OCI-LY7 (cell line): ENCODE measurements around the gene TIGD3. TPM values are rescaled to one million over a fixed set of nuclear protein-coding genes. Genes with fewer than 3 reads are reported as not detected.

Experiments
- BruUV-seq: library from RNA; stranded (reverse); fragments of 400-500 nt; replicated peaks from 2 replicates; lab custom pipeline; 2021; lab: Mats Ljungman, UMichigan
- CTCF ChIA-PET: fragments of 300-600 bp; sonication (Branson Sonifier 250); formaldehyde crosslinking; loops from one replicate; lab custom pipeline; 2022; ENCODE audit warnings: antibody characterized with exemption; ENCODE audit not compliant: unreplicated experiment; lab: Charles Lee
- POLR2A ChIA-PET: fragments of 300-600 bp; sonication (Branson Sonifier 250); formaldehyde crosslinking; loops from one replicate; lab custom pipeline; 2022; ENCODE audit warnings: antibody characterized with exemption; lab: Charles Lee
- DNase-seq: peaks from one replicate; pipeline ENCODE4 v3.0.0-alpha.2; 2015; ENCODE audit warnings: low spot score
- H2AFZ ChIP-seq: fragments of 200-600 bp; sonication (generic), shearing (Covaris generic); 2 replicates; pipeline ENCODE4 v1.6.1; 2014; ENCODE audit warnings: mild to moderate bottlenecking, antibody characterized with exemption, low read length, moderate library complexity
- H3K27ac ChIP-seq: fragments of 200-600 bp; sonication (generic); 2 replicates; pipeline ENCODE4 v1.5.1; 2014; ENCODE audit warnings: mixed run types, low read depth, mild to moderate bottlenecking, moderate library complexity, low read length, inconsistent platforms; ENCODE audit not compliant: poor library complexity, severe bottlenecking
- H3K36me3 ChIP-seq: fragments of 200-600 bp; sonication (generic); 2 replicates; pipeline ENCODE4 v1.6.1; 2014; ENCODE audit warnings: mild to moderate bottlenecking, antibody characterized with exemption, low read length, moderate library complexity, mixed read lengths; ENCODE audit not compliant: insufficient read depth
- H3K4me1 ChIP-seq: fragments of 200-600 bp; sonication (generic); 2 replicates; pipeline ENCODE4 v1.5.1; 2014; ENCODE audit warnings: mild to moderate bottlenecking, low read length; ENCODE audit not compliant: insufficient read depth, poor library complexity, severe bottlenecking
- H3K4me2 ChIP-seq: fragments of 200-600 bp; sonication (generic); 2 replicates; pipeline ENCODE4 v1.6.1; 2014; ENCODE audit warnings: mild to moderate bottlenecking, low read length
- H3K4me3 ChIP-seq: fragments of 200-600 bp; sonication (generic); 2 replicates; pipeline ENCODE4 v1.5.1; 2014; ENCODE audit warnings: mild to moderate bottlenecking, low read depth, low read length; ENCODE audit not compliant: poor library complexity, severe bottlenecking
- H3K79me2 ChIP-seq: fragments of 200-600 bp; sonication (generic); 2 replicates; pipeline ENCODE4 v1.6.1; 2016; ENCODE audit warnings: low read depth, mild to moderate bottlenecking, low read length, moderate library complexity, mixed read lengths; ENCODE audit not compliant: insufficient read depth
- H3K9me2 ChIP-seq: fragments of 200-600 bp; sonication (generic); 2 replicates; pipeline ENCODE4 v1.6.1; 2016; ENCODE audit warnings: mild to moderate bottlenecking, low read length, mixed read lengths; ENCODE audit not compliant: insufficient read depth
- H3K9me3 ChIP-seq: fragments of 200-600 bp; sonication (generic); 2 replicates; pipeline ENCODE4 v1.6.1; 2014; ENCODE audit warnings: mild to moderate bottlenecking, mixed run types, low read length, mixed read lengths
- H4K20me1 ChIP-seq: fragments of 200-600 bp; sonication (generic); 2 replicates; pipeline ENCODE4 v1.6.1; 2014; ENCODE audit warnings: mild to moderate bottlenecking, antibody characterized with exemption, low read length, moderate library complexity, mixed read lengths; ENCODE audit not compliant: insufficient read depth
- EZH2phosphoT487 ChIP-seq: fragments of 200-600 bp; sonication (generic); IDR thresholded peaks from 2 replicates; pipeline ENCODE4 v1.6.1; 2018; ENCODE audit warnings: low read depth, borderline replicate concordance, mild to moderate bottlenecking, mixed run types, antibody characterized with exemption, low read length, moderate library complexity, mixed read lengths
- intact Hi-C: fragments of 100-400 bp; cut with micrococcal nuclease; formaldehyde crosslinking; loops from one replicate; pipeline ENCODE4 v1.10.0; 2022; ENCODE audit not compliant: unreplicated experiment
- total RNA-seq, 2 experiments: library from RNA; depleted of rRNA in 1 of 2; stranded (reverse); fragments of >200 nt in 1 of 2; shearing (Covaris generic) in 1 of 2; gene quantifications; 2 replicates each; pipeline ENCODE4 v1.2.3, GENCODE V29; 2014 to 2022
- TF ChIP-seq, protein P1 (sequence below): fragments of 200-600 bp; sonication (generic); conservative IDR thresholded peaks from 2 replicates; pipeline ENCODE4 v1.5.1; 2014; ENCODE audit warnings: mild to moderate bottlenecking, antibody characterized with exemption, low read length, moderate library complexity, mixed read lengths

The TIGD3 gene
- total RNA-seq, 2 experiments from 2014 or later: 2.0 to 2.7 TPM

DNA sequence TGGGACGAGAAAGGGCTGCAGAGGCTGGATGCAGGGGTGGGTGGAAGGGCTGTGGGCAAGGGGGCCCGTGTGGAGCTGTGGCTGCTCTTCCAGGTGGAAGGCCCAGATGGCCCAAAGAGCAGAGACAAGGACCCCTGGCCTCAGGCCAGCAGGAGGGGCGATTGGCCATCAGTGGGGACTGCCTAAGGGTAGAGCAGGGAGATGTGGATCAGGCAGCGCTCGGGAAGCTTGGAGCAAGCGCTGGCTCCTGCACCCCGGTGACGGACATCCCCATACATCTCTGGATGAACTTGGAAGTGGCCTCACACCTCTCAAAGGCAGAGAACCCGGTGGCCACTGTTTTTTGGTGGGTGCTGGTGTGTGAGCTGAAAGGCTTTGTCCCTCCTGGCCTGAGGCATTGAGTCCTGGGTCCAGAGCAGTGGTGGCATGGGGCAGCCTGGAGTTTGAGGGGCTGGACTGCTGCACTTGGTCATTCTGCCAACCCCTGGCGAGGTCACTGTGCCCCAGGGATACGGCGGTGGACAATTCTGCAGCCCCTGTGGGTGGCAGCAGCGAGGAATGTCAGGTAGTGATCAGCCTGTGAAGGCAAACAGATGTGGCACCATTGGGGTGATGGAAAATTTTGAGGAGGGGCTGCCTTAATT lies 37.8 kb downstream of the TIGD3 start:
- Histone ChIP-seq H3K4me2 (no peak overlapping the region), H3K79me2 (peaks cover under 1% of the 10 kb centered on the region; the same call in 1 of the 2 replicates), H4K20me1 (no peaks in the 10 kb centered on the region), H3K4me3 (no peak overlapping the region), H3K9me3 (no peaks in the 10 kb centered on the region), H3K27ac (no peak overlapping the region), H2AFZ (no peak overlapping the region), H3K36me3 (peaks cover 44% of the 10 kb centered on the region; the same call in 1 of the 2 replicates), H3K9me2 (no peaks in the 10 kb centered on the region), H3K4me1 (peaks cover 12% of the 10 kb centered on the region)
- intact Hi-C loops: no loop called here
- no peak for DNase-seq
- POLR2A ChIA-PET: interaction anchor here (1.0 kb wide), 1 partner anchor 10 kb away, joined by 3 read pairs; no protein-coding TSS in a partner anchor
- BruUV-seq: no TSS peak
- no peak for TF ChIP-seq EZH2phosphoT487
- TF ChIP-seq, protein P1, sequence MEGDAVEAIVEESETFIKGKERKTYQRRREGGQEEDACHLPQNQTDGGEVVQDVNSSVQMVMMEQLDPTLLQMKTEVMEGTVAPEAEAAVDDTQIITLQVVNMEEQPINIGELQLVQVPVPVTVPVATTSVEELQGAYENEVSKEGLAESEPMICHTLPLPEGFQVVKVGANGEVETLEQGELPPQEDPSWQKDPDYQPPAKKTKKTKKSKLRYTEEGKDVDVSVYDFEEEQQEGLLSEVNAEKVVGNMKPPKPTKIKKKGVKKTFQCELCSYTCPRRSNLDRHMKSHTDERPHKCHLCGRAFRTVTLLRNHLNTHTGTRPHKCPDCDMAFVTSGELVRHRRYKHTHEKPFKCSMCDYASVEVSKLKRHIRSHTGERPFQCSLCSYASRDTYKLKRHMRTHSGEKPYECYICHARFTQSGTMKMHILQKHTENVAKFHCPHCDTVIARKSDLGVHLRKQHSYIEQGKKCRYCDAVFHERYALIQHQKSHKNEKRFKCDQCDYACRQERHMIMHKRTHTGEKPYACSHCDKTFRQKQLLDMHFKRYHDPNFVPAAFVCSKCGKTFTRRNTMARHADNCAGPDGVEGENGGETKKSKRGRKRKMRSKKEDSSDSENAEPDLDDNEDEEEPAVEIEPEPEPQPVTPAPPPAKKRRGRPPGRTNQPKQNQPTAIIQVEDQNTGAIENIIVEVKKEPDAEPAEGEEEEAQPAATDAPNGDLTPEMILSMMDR: no peak
- CTCF ChIA-PET: no interaction called here

DNA sequence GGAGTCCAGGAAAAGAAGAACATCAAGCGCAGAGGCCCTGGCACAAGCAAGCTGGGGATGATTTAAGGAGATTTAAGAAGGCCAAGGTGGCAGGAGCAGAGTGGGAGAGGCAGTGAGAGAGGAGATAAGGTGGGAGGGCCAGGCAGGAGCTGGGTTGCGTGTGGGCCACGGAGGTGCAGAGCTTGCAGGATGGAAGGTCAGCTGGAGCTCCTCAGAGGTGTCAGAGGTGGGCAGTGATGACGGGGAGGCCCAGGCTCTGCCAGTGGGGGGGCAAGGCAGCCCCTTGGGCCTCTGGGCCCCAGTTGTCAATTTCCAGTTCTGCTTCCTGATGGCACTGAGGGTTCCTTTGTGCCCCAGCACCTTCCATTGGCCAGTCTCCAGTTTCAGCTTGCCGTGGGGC lies 38.3 kb downstream of the TIGD3 start:
- Histone ChIP-seq H3K4me1 (peaks cover 7% of the 10 kb centered on the region), H3K27ac (no peak overlapping the region), H3K9me3 (no peaks in the 10 kb centered on the region), H3K4me2 (no peak overlapping the region), H3K36me3 (peaks cover 47% of the 10 kb centered on the region; the same call in 1 of the 2 replicates), H3K79me2 (no peaks in the 10 kb centered on the region), H3K9me2 (no peaks in the 10 kb centered on the region), H2AFZ (no peak overlapping the region), H4K20me1 (no peaks in the 10 kb centered on the region), H3K4me3 (no peak overlapping the region)
- ChIA-PET POLR2A (interaction anchor here (1.0 kb wide), 1 partner anchor 9 kb away, joined by 3 read pairs; no protein-coding TSS in a partner anchor), CTCF (no interaction called here)
- intact Hi-C loops: no loop called here
- TF ChIP-seq EZH2phosphoT487: no peak
- TF ChIP-seq, protein P1: no peak
- BruUV-seq: no TSS peak
- DNase-seq: no peak

DNA sequence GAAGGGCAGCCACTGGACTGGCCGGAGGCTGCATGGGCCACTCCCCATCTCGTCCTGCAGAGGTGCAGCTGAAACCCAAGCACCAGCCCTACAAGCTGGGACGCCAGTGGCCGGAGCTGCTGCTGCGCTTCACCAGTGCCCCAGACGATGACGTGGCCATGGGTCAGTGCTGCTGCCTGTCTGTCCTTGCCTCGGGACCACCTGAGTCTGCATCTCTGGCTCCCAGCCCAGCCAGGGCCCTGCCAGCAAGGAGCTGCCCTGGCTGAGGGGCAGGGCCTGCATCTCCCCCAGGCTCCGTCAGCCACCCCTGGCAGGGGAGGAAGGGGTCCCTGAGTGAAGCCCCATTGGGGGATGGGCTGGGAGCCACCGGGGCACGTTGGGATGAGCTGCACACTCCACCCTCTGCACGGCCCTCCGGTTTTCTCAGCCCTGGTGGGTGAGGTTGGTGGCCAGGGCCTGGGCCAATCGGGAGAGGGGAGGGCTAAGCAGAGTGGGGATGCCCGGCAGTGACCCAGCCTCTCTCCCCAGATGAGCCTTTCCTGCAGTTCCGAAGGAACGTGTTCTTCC lies 39.0 kb downstream of the TIGD3 start:
- no peaks in the 10 kb centered on the region for H4K20me1 ChIP-seq
- intact Hi-C loops: no loop called here
- H3K4me3 ChIP-seq: no peak overlapping the region
- H3K4me1 ChIP-seq: peaks cover 7% of the 10 kb centered on the region
- no peak overlapping the region for H3K27ac ChIP-seq
- H2AFZ ChIP-seq: no peak overlapping the region
- no peaks in the 10 kb centered on the region for H3K9me3 ChIP-seq
- CTCF ChIA-PET: no interaction called here
- no peak for DNase-seq
- no peak overlapping the region for H3K4me2 ChIP-seq
- no peaks in the 10 kb centered on the region for H3K9me2 ChIP-seq
- POLR2A ChIA-PET: interaction anchor here (1.0 kb wide), 1 partner anchor 9 kb away, joined by 3 read pairs; no protein-coding TSS in a partner anchor
- no TSS peak for BruUV-seq
- TF ChIP-seq, protein P1: no peak
- no peak for TF ChIP-seq EZH2phosphoT487
- H3K36me3 ChIP-seq: peaks cover 46% of the 10 kb centered on the region; the same call in 1 of the 2 replicates
- no peaks in the 10 kb centered on the region for H3K79me2 ChIP-seq
